HL-60 (cell line): ENCODE measurements around the gene SHOX.

Source experiments
- CTCF ChIP-seq: IDR thresholded peaks from one replicate; pipeline ENCODE4 v1.5.1; 2011; ENCODE audit warnings: low read length, control low read depth, inconsistent platforms; ENCODE audit not compliant: insufficient read depth
- GABPA ChIP-seq: IDR thresholded peaks from 2 replicates; pipeline ENCODE4 v1.6.1; 2012; ENCODE audit warnings: low read depth
- TF ChIP-seq, protein P1 (sequence below): IDR thresholded peaks from 2 replicates; pipeline ENCODE4 v1.6.1; 2012; ENCODE audit warnings: low read depth; ENCODE audit not compliant: insufficient replicate concordance

- TF ChIP-seq CTCF (no peak), GABPA (no peak)
- TF ChIP-seq, protein P1, sequence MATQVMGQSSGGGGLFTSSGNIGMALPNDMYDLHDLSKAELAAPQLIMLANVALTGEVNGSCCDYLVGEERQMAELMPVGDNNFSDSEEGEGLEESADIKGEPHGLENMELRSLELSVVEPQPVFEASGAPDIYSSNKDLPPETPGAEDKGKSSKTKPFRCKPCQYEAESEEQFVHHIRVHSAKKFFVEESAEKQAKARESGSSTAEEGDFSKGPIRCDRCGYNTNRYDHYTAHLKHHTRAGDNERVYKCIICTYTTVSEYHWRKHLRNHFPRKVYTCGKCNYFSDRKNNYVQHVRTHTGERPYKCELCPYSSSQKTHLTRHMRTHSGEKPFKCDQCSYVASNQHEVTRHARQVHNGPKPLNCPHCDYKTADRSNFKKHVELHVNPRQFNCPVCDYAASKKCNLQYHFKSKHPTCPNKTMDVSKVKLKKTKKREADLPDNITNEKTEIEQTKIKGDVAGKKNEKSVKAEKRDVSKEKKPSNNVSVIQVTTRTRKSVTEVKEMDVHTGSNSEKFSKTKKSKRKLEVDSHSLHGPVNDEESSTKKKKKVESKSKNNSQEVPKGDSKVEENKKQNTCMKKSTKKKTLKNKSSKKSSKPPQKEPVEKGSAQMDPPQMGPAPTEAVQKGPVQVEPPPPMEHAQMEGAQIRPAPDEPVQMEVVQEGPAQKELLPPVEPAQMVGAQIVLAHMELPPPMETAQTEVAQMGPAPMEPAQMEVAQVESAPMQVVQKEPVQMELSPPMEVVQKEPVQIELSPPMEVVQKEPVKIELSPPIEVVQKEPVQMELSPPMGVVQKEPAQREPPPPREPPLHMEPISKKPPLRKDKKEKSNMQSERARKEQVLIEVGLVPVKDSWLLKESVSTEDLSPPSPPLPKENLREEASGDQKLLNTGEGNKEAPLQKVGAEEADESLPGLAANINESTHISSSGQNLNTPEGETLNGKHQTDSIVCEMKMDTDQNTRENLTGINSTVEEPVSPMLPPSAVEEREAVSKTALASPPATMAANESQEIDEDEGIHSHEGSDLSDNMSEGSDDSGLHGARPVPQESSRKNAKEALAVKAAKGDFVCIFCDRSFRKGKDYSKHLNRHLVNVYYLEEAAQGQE, result no peak
Observed at GRCh38 chrX:675279-675954, 44.8 kb downstream of the SHOX start.
